Smooth muscle cell (in vitro differentiated cells): Measurements from ENCODE around the gene CPLANE2. TPM values are rescaled to one million over a fixed set of nuclear protein-coding genes. Genes with fewer than 3 reads are reported as not detected.

Experiments used
- DNase-seq: peaks from one replicate; lab custom pipeline; 2025; ENCODE audit not compliant: unreplicated experiment; lab: John Stamatoyannopoulos, UW
- H2AFZ ChIP-seq: fragments of 200-600 bp; sonication (generic); 2 replicates; pipeline ENCODE4 v1.6.0; 2016; ENCODE audit warnings: antibody characterized with exemption, low read depth, mild to moderate bottlenecking
- H3F3A ChIP-seq: fragments of 200-600 bp; sonication (generic); 2 replicates; pipeline ENCODE4 v1.6.0; 2017; ENCODE audit warnings: antibody characterized with exemption, low read depth
- H3K27ac ChIP-seq: fragments of 200-600 bp; sonication (generic); 2 replicates; pipeline ENCODE4 v1.5.1; 2016; ENCODE audit warnings: low read depth, mild to moderate bottlenecking
- H3K27me3 ChIP-seq: fragments of 200-600 bp; sonication (generic); 2 replicates; pipeline ENCODE4 v1.6.1; 2016; ENCODE audit warnings: low read depth, mild to moderate bottlenecking
- H3K36me3 ChIP-seq: fragments of 200-600 bp; sonication (generic); 2 replicates; pipeline ENCODE4 v1.5.1; 2016; ENCODE audit warnings: low read depth
- H3K4me1 ChIP-seq: fragments of 200-600 bp; sonication (generic); 2 replicates; pipeline ENCODE4 v1.5.1; 2016; ENCODE audit warnings: low read depth
- H3K4me2 ChIP-seq: fragments of 200-600 bp; sonication (generic); 2 replicates; pipeline ENCODE4 v1.6.0; 2016; ENCODE audit warnings: mild to moderate bottlenecking
- H3K4me3 ChIP-seq: fragments of 200-600 bp; sonication (generic); 2 replicates; pipeline ENCODE4 v1.5.1; 2016; ENCODE audit warnings: mild to moderate bottlenecking
- H3K79me2 ChIP-seq: fragments of 200-600 bp; sonication (generic); 2 replicates; pipeline ENCODE4 v1.6.0; 2016; ENCODE audit warnings: low read depth, mild to moderate bottlenecking
- H3K9ac ChIP-seq: fragments of 200-600 bp; sonication (generic); 2 replicates; pipeline ENCODE4 v1.6.0; 2016; ENCODE audit warnings: low read depth
- H3K9me3 ChIP-seq: fragments of 200-600 bp; sonication (generic); replicated peaks from 2 replicates; pipeline ENCODE4 v1.5.1; 2016; ENCODE audit warnings: low read depth
- H4K20me1 ChIP-seq: fragments of 200-600 bp; sonication (generic); 2 replicates; pipeline ENCODE4 v1.6.0; 2016; ENCODE audit warnings: low read depth
- WGBS: methylation state at CpG from one replicate; pipeline ENCODE4 v1.1.7; 2016; ENCODE audit warnings: low lambda C conversion rate; 5-methylcytosine and 5-hydroxymethylcytosine counted together
- polyA plus RNA-seq: library from polyadenylated mRNA; unstranded; fragments of >200 nt; fragmentation: Nextera tagmentation; extraction: Ambion mirVana; gene quantifications from 2 replicates; pipeline ENCODE4 v1.2.1, GENCODE V29; 2016
- total RNA-seq: library from RNA; depleted of rRNA; stranded (reverse); fragments of >200 nt; gene quantifications from 2 replicates; pipeline ENCODE4 v1.2.3, GENCODE V29; 2014
- TF ChIP-seq, protein P1 (sequence below): fragments of 200-600 bp; sonication (generic); IDR thresholded peaks from 2 replicates; pipeline ENCODE4 v1.5.1; 2017; ENCODE audit warnings: borderline replicate concordance, mild to moderate bottlenecking, antibody characterized with exemption; ENCODE audit not compliant: insufficient read depth, poor library complexity, severe bottlenecking

Gene CPLANE2
- total and polyA plus RNA-seq, 2 experiments from 2014 or later: 2.2 to 2.5 TPM

DNA sequence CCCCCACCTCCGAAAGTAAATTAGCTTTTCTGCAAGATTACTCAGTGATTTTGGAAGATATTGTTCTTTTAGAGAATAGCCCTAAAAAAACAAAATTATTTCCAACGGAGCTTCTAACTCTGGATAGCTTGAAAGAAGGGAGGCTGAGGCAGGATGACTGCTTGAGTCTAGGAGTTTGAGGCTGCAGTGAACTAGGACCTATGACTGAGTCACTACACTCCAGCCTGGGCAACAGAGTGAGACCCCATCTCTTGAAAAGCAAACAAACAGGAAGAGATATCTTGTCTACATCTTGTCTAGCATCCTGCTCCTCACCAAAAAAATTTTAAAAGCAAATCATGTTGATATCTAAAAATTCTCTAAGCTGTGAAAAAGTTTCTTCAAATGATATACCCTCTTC, 42.2 kb upstream of the CPLANE2 start:
- H2AFZ ChIP-seq: no peak overlapping the region
- H3K9me3 ChIP-seq: no peaks in the 10 kb centered on the region
- no peaks in the 10 kb centered on the region for H3K4me1 ChIP-seq
- H3K4me2 ChIP-seq: no peak overlapping the region
- no peaks in the 10 kb centered on the region for H3K27me3 ChIP-seq
- 95% methylated on average over 2 of the region's 2 CpGs for WGBS
- H3K4me3 ChIP-seq: no peak overlapping the region
- no peaks in the 10 kb centered on the region for H3K36me3 ChIP-seq
- H3K79me2 ChIP-seq: peaks cover 5% of the 10 kb centered on the region
- no peaks in the 10 kb centered on the region for H3F3A ChIP-seq
- DNase-seq: no peak
- no peak overlapping the region for H3K9ac ChIP-seq
- no peak overlapping the region for H3K27ac ChIP-seq
- H4K20me1 ChIP-seq: peaks cover 92% of the 10 kb centered on the region
- TF ChIP-seq, protein P1, sequence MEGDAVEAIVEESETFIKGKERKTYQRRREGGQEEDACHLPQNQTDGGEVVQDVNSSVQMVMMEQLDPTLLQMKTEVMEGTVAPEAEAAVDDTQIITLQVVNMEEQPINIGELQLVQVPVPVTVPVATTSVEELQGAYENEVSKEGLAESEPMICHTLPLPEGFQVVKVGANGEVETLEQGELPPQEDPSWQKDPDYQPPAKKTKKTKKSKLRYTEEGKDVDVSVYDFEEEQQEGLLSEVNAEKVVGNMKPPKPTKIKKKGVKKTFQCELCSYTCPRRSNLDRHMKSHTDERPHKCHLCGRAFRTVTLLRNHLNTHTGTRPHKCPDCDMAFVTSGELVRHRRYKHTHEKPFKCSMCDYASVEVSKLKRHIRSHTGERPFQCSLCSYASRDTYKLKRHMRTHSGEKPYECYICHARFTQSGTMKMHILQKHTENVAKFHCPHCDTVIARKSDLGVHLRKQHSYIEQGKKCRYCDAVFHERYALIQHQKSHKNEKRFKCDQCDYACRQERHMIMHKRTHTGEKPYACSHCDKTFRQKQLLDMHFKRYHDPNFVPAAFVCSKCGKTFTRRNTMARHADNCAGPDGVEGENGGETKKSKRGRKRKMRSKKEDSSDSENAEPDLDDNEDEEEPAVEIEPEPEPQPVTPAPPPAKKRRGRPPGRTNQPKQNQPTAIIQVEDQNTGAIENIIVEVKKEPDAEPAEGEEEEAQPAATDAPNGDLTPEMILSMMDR: no peak

DNA sequence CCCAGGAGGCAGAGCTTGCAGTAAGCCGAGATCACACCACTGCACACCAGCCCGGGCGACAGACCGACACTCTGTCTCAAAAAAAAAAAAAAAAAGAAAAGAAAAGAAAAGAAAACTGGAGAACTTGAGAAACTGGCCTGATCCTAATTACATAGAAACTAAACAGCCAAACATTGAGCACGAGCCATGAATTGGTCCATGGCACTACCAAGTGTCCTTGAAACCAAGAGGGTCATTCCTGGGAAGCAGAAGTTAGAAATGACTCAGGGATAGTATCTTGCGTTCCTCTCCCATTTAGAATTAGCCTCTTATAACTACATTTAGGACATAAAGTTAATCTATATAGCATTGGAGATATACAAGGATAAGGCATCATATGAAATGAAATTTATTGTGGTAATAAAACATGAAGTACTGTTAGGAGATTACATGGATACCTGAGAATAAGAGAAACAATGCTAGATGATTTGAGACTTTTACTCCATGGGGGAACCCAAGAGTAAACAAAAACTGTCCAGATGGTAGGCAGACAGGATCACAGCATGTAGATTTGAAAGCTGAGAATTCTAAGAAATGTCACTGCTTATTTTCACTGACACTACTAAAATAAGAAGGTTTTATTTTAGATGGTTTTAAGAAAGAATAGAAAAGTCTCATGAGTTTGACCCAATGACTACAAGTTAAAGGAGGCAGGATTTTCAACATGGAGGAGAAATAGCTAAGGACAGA, 39.5 kb upstream of the CPLANE2 start:
- WGBS: 87% methylated on average over 4 of the region's 6 CpGs

DNA sequence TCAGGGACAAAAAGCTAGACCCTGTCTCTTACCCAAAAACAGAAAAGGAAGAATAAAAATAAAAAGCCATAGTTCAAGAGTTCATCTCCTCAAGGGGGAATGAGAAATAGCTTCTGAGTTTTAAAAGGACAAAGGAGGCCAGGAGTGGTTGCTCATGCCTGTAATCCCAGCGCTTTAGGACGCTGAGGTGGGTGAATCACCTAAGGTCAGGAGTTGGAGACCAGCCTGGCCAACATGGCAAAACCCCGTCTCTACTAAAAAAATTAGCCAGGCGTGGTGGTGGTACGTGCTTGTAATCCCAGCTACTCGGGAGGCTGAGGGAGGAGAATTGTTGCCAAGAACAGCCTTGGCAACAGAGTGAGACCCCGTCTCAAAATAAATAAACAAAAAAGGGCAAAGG, 38.6 kb upstream of the CPLANE2 start:
- Histone ChIP-seq H3K27me3 (peaks cover 3% of the 10 kb centered on the region), H3K9me3 (no peaks in the 10 kb centered on the region), H3K79me2 (peaks cover 11% of the 10 kb centered on the region), H3K36me3 (no peaks in the 10 kb centered on the region), H3K27ac (no peak overlapping the region), H4K20me1 (peaks cover 98% of the 10 kb centered on the region), H2AFZ (no peak overlapping the region), H3F3A (no peaks in the 10 kb centered on the region), H3K4me3 (no peak overlapping the region), H3K9ac (no peak overlapping the region), H3K4me2 (no peak overlapping the region), H3K4me1 (no peaks in the 10 kb centered on the region)
- TF ChIP-seq, protein P1: no peak
- DNase-seq: no peak
- 94% methylated on average over 7 of the region's 7 CpGs for WGBS

More for the DNA sequence above, 39.5 kb upstream of the CPLANE2 start:
- no peak overlapping the region for H3K4me3 ChIP-seq
- no peak overlapping the region for H3K9ac ChIP-seq
- TF ChIP-seq, protein P1: no peak
- H3K27ac ChIP-seq: no peak overlapping the region
- no peaks in the 10 kb centered on the region for H3F3A ChIP-seq
- DNase-seq: no peak
- no peak overlapping the region for H3K4me2 ChIP-seq
- H3K36me3 ChIP-seq: no peaks in the 10 kb centered on the region
- no peaks in the 10 kb centered on the region for H3K4me1 ChIP-seq
- no peak overlapping the region for H2AFZ ChIP-seq
- H3K79me2 ChIP-seq: peaks cover 11% of the 10 kb centered on the region
- peaks cover 3% of the 10 kb centered on the region for H3K27me3 ChIP-seq
- peaks cover 97% of the 10 kb centered on the region for H4K20me1 ChIP-seq
- no peaks in the 10 kb centered on the region for H3K9me3 ChIP-seq

DNA sequence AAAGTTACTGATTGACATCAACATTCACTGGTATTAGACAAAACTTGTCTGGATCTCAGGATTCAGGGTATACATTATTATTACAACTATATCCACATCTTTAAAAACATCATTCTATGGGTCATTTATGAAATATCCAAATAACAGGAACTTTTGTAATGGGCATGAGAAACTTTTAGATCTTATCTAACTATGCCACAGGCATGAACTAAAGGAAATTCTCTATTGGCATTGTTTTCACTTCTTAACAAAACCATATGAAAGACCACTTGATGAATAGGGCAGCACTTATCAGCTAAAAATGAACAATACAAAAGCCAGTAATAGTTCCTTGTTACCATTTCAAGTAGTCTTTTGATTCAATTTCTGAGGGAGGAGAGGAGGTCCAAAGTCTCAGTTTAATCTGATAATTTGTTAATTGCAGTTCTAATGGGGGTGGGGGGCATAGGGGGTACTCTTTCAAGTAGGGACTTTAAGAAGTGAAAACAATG, 30.8 kb upstream of the CPLANE2 start:
- TF ChIP-seq, protein P1: no peak
- Histone ChIP-seq H3K4me3 (no peak overlapping the region), H3K9me3 (no peaks in the 10 kb centered on the region), H3K36me3 (no peaks in the 10 kb centered on the region), H2AFZ (no peak overlapping the region), H3K4me1 (peaks cover 9% of the 10 kb centered on the region), H3K4me2 (no peak overlapping the region), H3K27me3 (peaks cover 6% of the 10 kb centered on the region), H3K9ac (no peak overlapping the region), H4K20me1 (peaks cover 100% of the 10 kb centered on the region), H3K79me2 (peaks cover 5% of the 10 kb centered on the region), H3F3A (peaks cover 7% of the 10 kb centered on the region), H3K27ac (no peak overlapping the region)
- DNase-seq: no peak
